ENCODE results near the gene FILIP1L.

Gene FILIP1L

DNA sequence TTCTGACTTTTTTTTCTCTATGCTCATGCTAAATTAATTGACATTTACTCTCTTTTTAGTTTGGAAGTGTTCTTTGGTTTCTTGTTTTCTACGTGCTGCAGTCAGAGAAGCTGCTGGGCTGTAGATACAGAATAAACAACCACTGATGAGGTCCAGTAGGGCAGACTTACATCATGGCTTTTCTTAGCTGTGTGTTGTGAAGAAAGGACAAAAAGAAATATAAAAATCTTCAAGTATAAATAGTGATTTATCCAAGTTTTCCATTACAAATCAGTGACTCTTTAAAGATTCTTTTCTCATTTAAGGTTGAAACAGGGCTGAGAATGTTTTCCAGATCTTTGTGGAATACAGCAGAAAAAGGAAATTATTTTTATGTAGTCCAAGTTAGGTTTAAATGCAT, 174.4 kb downstream of the FILIP1L start:
- DNase-seq = no peak
- H3K36me3 ChIP-seq (ENCODE audit: control insufficient read depth in 1 of 2, insufficient read depth in 2 of 2, low read length in 2 of 2) = no peaks in the 10 kb centered on the region
- H2BK120ac ChIP-seq (ENCODE audit: insufficient read depth, low read length, poor library complexity) = no peak overlapping the region
- no peak overlapping the region for H4K8ac ChIP-seq (ENCODE audit: low read depth, low read length)
- peaks cover 4 to 6% of the 10 kb centered on the region in 2 experiments for H3K4me1 ChIP-seq (ENCODE audit: control insufficient read depth in 1 of 2, insufficient read depth in 2 of 2, low read length in 2 of 2)
- no peak overlapping the region for H3K18ac ChIP-seq (ENCODE audit: low read length)
- no peak overlapping the region for H3K4ac ChIP-seq (ENCODE audit: low read depth, low read length)
- no CpG with 5 or more reads among the region's 1 CpG for WGBS (ENCODE audit: extremely low coverage, insufficient coverage, insufficient read length)
- no peak overlapping the region for H2BK5ac ChIP-seq (ENCODE audit: low read depth, low read length, poor library complexity)
- H3K27ac ChIP-seq (ENCODE audit: low read depth, low read length) = no peak overlapping the region
- no peak overlapping the region for H4K12ac ChIP-seq (ENCODE audit: low read depth, low read length)
- H3K9ac ChIP-seq (ENCODE audit: low read length) = no peak overlapping the region
- no peak overlapping the region for H3K4me2 ChIP-seq (ENCODE audit: low read length)
- H2AK5ac ChIP-seq (ENCODE audit: low read length) = no peak overlapping the region
- H3K79me2 ChIP-seq (ENCODE audit: control insufficient read depth, insufficient read depth, low read length, poor library complexity) = peaks cover 2% of the 10 kb centered on the region
- H4K91ac ChIP-seq (ENCODE audit: low read depth, low read length) = no peak overlapping the region
- H2BK12ac ChIP-seq (ENCODE audit: low read length) = no peak overlapping the region
- no peaks in the 10 kb centered on the region for H3K27me3 ChIP-seq (ENCODE audit: insufficient read depth, low read length)
- H3K14ac ChIP-seq (ENCODE audit: low read length) = no peak overlapping the region
- peaks cover 2% of the 10 kb centered on the region for H3K79me1 ChIP-seq (ENCODE audit: low read length)
- H2AFZ ChIP-seq (ENCODE audit: insufficient read depth, low read length, poor library complexity) = no peak overlapping the region
- H3K9me3 ChIP-seq (ENCODE audit: insufficient read depth, low read depth, low read length) = no peaks in the 10 kb centered on the region
- H3K4me3 ChIP-seq (ENCODE audit: low read depth, low read length) = no peak overlapping the region
- no peak overlapping the region for H3K23ac ChIP-seq (ENCODE audit: low read length)

DNA sequence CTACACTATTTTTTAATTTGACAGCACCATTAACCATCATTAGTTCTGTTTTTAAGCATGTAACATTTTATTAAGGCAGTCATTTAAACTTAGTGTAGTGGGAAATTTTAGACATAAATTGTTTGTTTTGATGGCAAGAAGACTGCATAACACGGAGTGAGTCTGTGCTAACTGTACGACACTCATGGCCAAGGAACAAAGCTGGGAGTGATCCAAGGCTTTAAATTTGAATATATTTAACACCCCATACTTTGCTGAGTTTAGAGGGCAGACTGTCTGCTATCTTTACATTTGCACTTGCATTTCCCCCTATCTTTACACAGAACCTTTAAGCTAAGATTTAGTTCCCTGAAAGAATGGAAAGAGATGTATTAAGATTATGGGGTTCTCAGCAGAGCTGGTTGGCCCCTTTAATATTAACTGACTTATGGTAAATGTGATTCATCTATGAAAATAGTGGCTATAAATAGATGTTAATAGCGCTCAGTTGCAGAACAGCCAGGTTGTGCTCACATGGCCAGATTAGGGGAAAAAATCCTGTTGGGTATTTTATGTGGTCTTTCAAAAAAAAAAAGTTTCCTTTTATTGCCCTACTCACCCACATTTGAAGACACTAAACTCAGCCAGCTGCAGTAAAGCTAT, 175.9 kb downstream of the FILIP1L start:
- Histone ChIP-seq H4K8ac (ENCODE audit: low read depth, low read length) (no peak overlapping the region), H3K18ac (ENCODE audit: low read length) (no peak overlapping the region), H3K27me3 (ENCODE audit: insufficient read depth, low read length) (no peaks in the 10 kb centered on the region), H2AK5ac (ENCODE audit: low read length) (no peak overlapping the region), H2BK5ac (ENCODE audit: low read depth, low read length, poor library complexity) (no peak overlapping the region), H3K4me3 (ENCODE audit: low read depth, low read length) (no peak overlapping the region), H2BK12ac (ENCODE audit: low read length) (no peak overlapping the region), H2BK120ac (ENCODE audit: insufficient read depth, low read length, poor library complexity) (no peak overlapping the region), H4K91ac (ENCODE audit: low read depth, low read length) (no peak overlapping the region), H3K4me2 (ENCODE audit: low read length) (no peak overlapping the region), H3K14ac (ENCODE audit: low read length) (no peak overlapping the region), H2AFZ (ENCODE audit: insufficient read depth, low read length, poor library complexity) (no peak overlapping the region), H3K9me3 (ENCODE audit: insufficient read depth, low read depth, low read length) (no peaks in the 10 kb centered on the region), H3K79me1 (ENCODE audit: low read length) (no peaks in the 10 kb centered on the region), H4K12ac (ENCODE audit: low read depth, low read length) (no peak overlapping the region), H3K9ac (ENCODE audit: low read length) (no peak overlapping the region), H3K23ac (ENCODE audit: low read length) (no peak overlapping the region), H3K27ac (ENCODE audit: low read depth, low read length) (no peak overlapping the region), H3K4ac (ENCODE audit: low read depth, low read length) (no peak overlapping the region), H3K79me2 (ENCODE audit: control insufficient read depth, insufficient read depth, low read length, poor library complexity) (no peaks in the 10 kb centered on the region), H3K36me3 (ENCODE audit: control insufficient read depth in 1 of 2, insufficient read depth in 2 of 2, low read length in 2 of 2) (no peaks in the 10 kb centered on the region), H3K4me1 (ENCODE audit: control insufficient read depth in 1 of 2, insufficient read depth in 2 of 2, low read length in 2 of 2) (peaks cover 0 to 3% of the 10 kb centered on the region in 2 experiments)
- no CpG with 5 or more reads among the region's 3 CpGs for WGBS (ENCODE audit: extremely low coverage, insufficient coverage, insufficient read length)
- no peak for DNase-seq

GRCh38 chr3:99934975-99935797, 179.1 kb downstream of the FILIP1L start:
- Histone ChIP-seq H3K36me3 (ENCODE audit: control insufficient read depth in 1 of 2, insufficient read depth in 2 of 2, low read length in 2 of 2) (no peaks in the 10 kb centered on the region), H2AK5ac (ENCODE audit: low read length) (no peak overlapping the region), H3K23ac (ENCODE audit: low read length) (no peak overlapping the region), H3K79me2 (ENCODE audit: control insufficient read depth, insufficient read depth, low read length, poor library complexity) (no peaks in the 10 kb centered on the region), H3K79me1 (ENCODE audit: low read length) (no peaks in the 10 kb centered on the region), H2BK5ac (ENCODE audit: low read depth, low read length, poor library complexity) (no peak overlapping the region), H2BK120ac (ENCODE audit: insufficient read depth, low read length, poor library complexity) (no peak overlapping the region), H3K14ac (ENCODE audit: low read length) (no peak overlapping the region), H3K4me3 (ENCODE audit: low read depth, low read length) (no peak overlapping the region), H3K27ac (ENCODE audit: low read depth, low read length) (no peak overlapping the region), H4K8ac (ENCODE audit: low read depth, low read length) (no peak overlapping the region), H3K4me2 (ENCODE audit: low read length) (no peak overlapping the region), H2BK12ac (ENCODE audit: low read length) (no peak overlapping the region), H2AFZ (ENCODE audit: insufficient read depth, low read length, poor library complexity) (no peak overlapping the region), H3K4ac (ENCODE audit: low read depth, low read length) (no peak overlapping the region), H4K12ac (ENCODE audit: low read depth, low read length) (no peak overlapping the region), H3K18ac (ENCODE audit: low read length) (no peak overlapping the region), H3K27me3 (ENCODE audit: insufficient read depth, low read length) (no peaks in the 10 kb centered on the region), H3K9me3 (ENCODE audit: insufficient read depth, low read depth, low read length) (no peaks in the 10 kb centered on the region), H3K9ac (ENCODE audit: low read length) (no peak overlapping the region), H4K91ac (ENCODE audit: low read depth, low read length) (no peak overlapping the region), H3K4me1 (ENCODE audit: control insufficient read depth in 1 of 2, insufficient read depth in 2 of 2, low read length in 2 of 2) (peaks cover 0 to 3% of the 10 kb centered on the region in 2 experiments)
- no CpG with 5 or more reads among the region's 4 CpGs for WGBS (ENCODE audit: extremely low coverage, insufficient coverage, insufficient read length)
- DNase-seq = no peak

DNA sequence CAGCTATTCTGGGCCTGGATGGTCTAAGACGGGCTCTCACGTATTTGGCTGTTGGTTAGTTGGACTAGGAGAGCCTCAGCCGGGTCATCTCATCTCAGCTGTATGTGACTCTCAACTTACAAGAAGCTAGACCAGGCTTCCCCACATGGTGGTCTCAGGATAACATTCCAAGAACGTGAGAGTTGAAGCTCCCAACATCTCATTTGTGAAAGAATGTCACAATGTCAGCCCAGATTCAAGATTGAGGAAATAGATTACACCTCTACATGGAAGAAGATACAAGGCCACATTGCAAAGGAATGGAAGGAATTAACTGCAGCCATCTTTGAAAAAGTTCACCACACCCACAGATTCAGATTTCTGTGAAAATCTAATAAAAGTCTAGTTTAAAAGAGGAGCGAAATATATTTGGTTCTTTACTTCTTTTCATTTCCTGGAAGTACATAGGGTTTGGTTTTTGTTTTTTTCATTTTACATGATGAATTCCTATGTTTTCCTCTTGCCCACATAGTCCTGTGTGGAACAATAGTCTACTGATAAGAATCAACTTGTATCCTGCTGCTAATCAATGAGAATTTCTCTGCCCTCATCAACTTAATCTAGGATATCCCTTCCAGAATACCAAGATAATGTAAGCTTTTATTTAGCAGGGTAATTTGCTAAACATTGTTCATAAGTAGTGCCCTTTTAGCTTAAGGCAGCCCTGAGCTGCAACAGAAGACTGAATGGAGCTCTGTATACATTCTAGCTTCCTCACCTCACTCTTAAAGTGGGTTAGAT, 180.1 kb downstream of the FILIP1L start:
- no peaks in the 10 kb centered on the region for H3K36me3 ChIP-seq (ENCODE audit: control insufficient read depth in 1 of 2, insufficient read depth in 2 of 2, low read length in 2 of 2)
- H3K4me2 ChIP-seq (ENCODE audit: low read length) = no peak overlapping the region
- H2AK5ac ChIP-seq (ENCODE audit: low read length) = no peak overlapping the region
- H3K14ac ChIP-seq (ENCODE audit: low read length) = no peak overlapping the region
- H3K4me1 ChIP-seq (ENCODE audit: control insufficient read depth in 1 of 2, insufficient read depth in 2 of 2, low read length in 2 of 2) = peaks cover 0 to 4% of the 10 kb centered on the region in 2 experiments
- WGBS (ENCODE audit: extremely low coverage, insufficient coverage, insufficient read length) = no CpG with 5 or more reads among the region's 5 CpGs
- no peak overlapping the region for H2AFZ ChIP-seq (ENCODE audit: insufficient read depth, low read length, poor library complexity)
- DNase-seq = peak; percentile 30 to 80
- no peak overlapping the region for H2BK12ac ChIP-seq (ENCODE audit: low read length)
- H3K4ac ChIP-seq (ENCODE audit: low read depth, low read length) = no peak overlapping the region
- no peak overlapping the region for H4K12ac ChIP-seq (ENCODE audit: low read depth, low read length)
- no peak overlapping the region for H2BK120ac ChIP-seq (ENCODE audit: insufficient read depth, low read length, poor library complexity)
- no peak overlapping the region for H3K9ac ChIP-seq (ENCODE audit: low read length)
- no peaks in the 10 kb centered on the region for H3K27me3 ChIP-seq (ENCODE audit: insufficient read depth, low read length)
- H2BK5ac ChIP-seq (ENCODE audit: low read depth, low read length, poor library complexity) = no peak overlapping the region
- no peak overlapping the region for H4K91ac ChIP-seq (ENCODE audit: low read depth, low read length)
- H4K8ac ChIP-seq (ENCODE audit: low read depth, low read length) = no peak overlapping the region
- no peaks in the 10 kb centered on the region for H3K79me1 ChIP-seq (ENCODE audit: low read length)
- no peaks in the 10 kb centered on the region for H3K9me3 ChIP-seq (ENCODE audit: insufficient read depth, low read depth, low read length)
- H3K23ac ChIP-seq (ENCODE audit: low read length) = no peak overlapping the region
- no peak overlapping the region for H3K4me3 ChIP-seq (ENCODE audit: low read depth, low read length)
- H3K27ac ChIP-seq (ENCODE audit: low read depth, low read length) = no peak overlapping the region
- no peaks in the 10 kb centered on the region for H3K79me2 ChIP-seq (ENCODE audit: control insufficient read depth, insufficient read depth, low read length, poor library complexity)
- H3K18ac ChIP-seq (ENCODE audit: low read length) = no peak overlapping the region
